ENCODE data around the gene PRPF38B. TPM values are rescaled to one million over a fixed set of nuclear protein-coding genes. Genes with fewer than 3 reads are reported as not detected.

Gene PRPF38B
- total RNA-seq, 4 donors from 2014 or later = 13.8 to 17.1 (median 15.7) TPM

- DNase-seq (no peak), ATAC-seq (no peak)
- TF ChIP-seq POLR2A (IDR thresholded peaks at IDR 0.05) = no peak
- TF ChIP-seq, protein P1, sequence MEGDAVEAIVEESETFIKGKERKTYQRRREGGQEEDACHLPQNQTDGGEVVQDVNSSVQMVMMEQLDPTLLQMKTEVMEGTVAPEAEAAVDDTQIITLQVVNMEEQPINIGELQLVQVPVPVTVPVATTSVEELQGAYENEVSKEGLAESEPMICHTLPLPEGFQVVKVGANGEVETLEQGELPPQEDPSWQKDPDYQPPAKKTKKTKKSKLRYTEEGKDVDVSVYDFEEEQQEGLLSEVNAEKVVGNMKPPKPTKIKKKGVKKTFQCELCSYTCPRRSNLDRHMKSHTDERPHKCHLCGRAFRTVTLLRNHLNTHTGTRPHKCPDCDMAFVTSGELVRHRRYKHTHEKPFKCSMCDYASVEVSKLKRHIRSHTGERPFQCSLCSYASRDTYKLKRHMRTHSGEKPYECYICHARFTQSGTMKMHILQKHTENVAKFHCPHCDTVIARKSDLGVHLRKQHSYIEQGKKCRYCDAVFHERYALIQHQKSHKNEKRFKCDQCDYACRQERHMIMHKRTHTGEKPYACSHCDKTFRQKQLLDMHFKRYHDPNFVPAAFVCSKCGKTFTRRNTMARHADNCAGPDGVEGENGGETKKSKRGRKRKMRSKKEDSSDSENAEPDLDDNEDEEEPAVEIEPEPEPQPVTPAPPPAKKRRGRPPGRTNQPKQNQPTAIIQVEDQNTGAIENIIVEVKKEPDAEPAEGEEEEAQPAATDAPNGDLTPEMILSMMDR (IDR thresholded peaks at IDR 0.05 in 4 of 5, conservative IDR thresholded peaks at IDR 0.05 in 1 of 5) = no peak
- H3K9me3 ChIP-seq = no peaks in the 10 kb centered on the region
- in situ Hi-C loops (cut with MboI; ENCODE audit: low sequenced_read_pairs in 4 of 4) = loop anchor here in 3 of 4 donors (10.0 to 25.0 kb wide), 2 partner anchors 131 to 433 kb away; partner anchors contain the start of gene SLC25A24 (in 1 of the 3)
- no peaks in the 10 kb centered on the region for H3K27me3 ChIP-seq
- H3K4me1 ChIP-seq = no peaks in the 10 kb centered on the region
- no peaks in the 10 kb centered on the region for H3K36me3 ChIP-seq
- peak overlapping the region in 1 of 4 donors; percentile 43 for H3K27ac ChIP-seq
- H3K4me3 ChIP-seq = no peak overlapping the region
- intact Hi-C loops (cut with DNase I; ENCODE audit: low total_unique reads) = no loop called here
Measured at GRCh38 chr1:108645564-108646184, 46.4 kb upstream of the PRPF38B start.

- Histone ChIP-seq H3K27ac (peak overlapping the region in 2 of 4 donors; percentile 21 to 43), H3K4me1 (no peaks in the 10 kb centered on the region), H3K27me3 (no peaks in the 10 kb centered on the region), H3K36me3 (no peaks in the 10 kb centered on the region), H3K9me3 (no peaks in the 10 kb centered on the region), H3K4me3 (no peak overlapping the region)
- DNase-seq = no peak
- TF ChIP-seq, protein P1 (IDR thresholded peaks at IDR 0.05 in 4 of 5, conservative IDR thresholded peaks at IDR 0.05 in 1 of 5) = no peak
- no peak for TF ChIP-seq POLR2A (IDR thresholded peaks at IDR 0.05)
- intact Hi-C loops (cut with DNase I; ENCODE audit: low total_unique reads) (no loop called here), in situ Hi-C loops (cut with MboI; ENCODE audit: low sequenced_read_pairs in 4 of 4) (loop anchor here in 3 of 4 donors (10.0 to 25.0 kb wide), 2 partner anchors 131 to 434 kb away; partner anchors contain the start of gene SLC25A24 (in 1 of the 3))
- ATAC-seq = no peak
Measured at GRCh38 chr1:108646265-108646647, 45.9 kb upstream of the PRPF38B start.

- intact Hi-C loops (cut with DNase I; ENCODE audit: low total_unique reads) (no loop called here), in situ Hi-C loops (cut with MboI; ENCODE audit: low sequenced_read_pairs in 4 of 4) (loop anchor here in 3 of 4 donors (10.0 to 25.0 kb wide), 2 partner anchors 132 to 434 kb away; partner anchors contain the start of gene SLC25A24 (in 1 of the 3))
- no peaks in the 10 kb centered on the region for H3K4me1 ChIP-seq
- peak overlapping the region in 2 of 4 donors; percentile 21 to 43 for H3K27ac ChIP-seq
- no peak overlapping the region for H3K4me3 ChIP-seq
- ATAC-seq (peak; percentile 36 to 68), DNase-seq (peak; percentile 25 to 56)
- H3K9me3 ChIP-seq = no peaks in the 10 kb centered on the region
- no peak for TF ChIP-seq POLR2A (IDR thresholded peaks at IDR 0.05)
- TF ChIP-seq, protein P1 (IDR thresholded peaks at IDR 0.05 in 4 of 5, conservative IDR thresholded peaks at IDR 0.05 in 1 of 5) = no peak
- H3K27me3 ChIP-seq = no peaks in the 10 kb centered on the region
- H3K36me3 ChIP-seq = no peaks in the 10 kb centered on the region
Measured at GRCh38 chr1:108646648-108647269, 45.4 kb upstream of the PRPF38B start.

- Histone ChIP-seq H3K27ac (no peak overlapping the region), H3K4me3 (no peak overlapping the region), H3K4me1 (no peaks in the 10 kb centered on the region), H3K27me3 (no peaks in the 10 kb centered on the region), H3K36me3 (no peaks in the 10 kb centered on the region), H3K9me3 (no peaks in the 10 kb centered on the region)
- no peak for DNase-seq
- intact Hi-C loops (cut with DNase I; ENCODE audit: low total_unique reads) (no loop called here), in situ Hi-C loops (cut with MboI; ENCODE audit: low sequenced_read_pairs in 4 of 4) (no loop called here)
- TF ChIP-seq, protein P1 (IDR thresholded peaks at IDR 0.05 in 4 of 5, conservative IDR thresholded peaks at IDR 0.05 in 1 of 5) = no peak
- no peak for TF ChIP-seq POLR2A (IDR thresholded peaks at IDR 0.05)
- no peak for ATAC-seq
Measured at GRCh38 chr1:108653431-108654105, 38.5 kb upstream of the PRPF38B start.

All from gastrocnemius medialis (tissue), 4 donors.